Heart left ventricle (tissue), 13 donors: Measurements from ENCODE around the gene MICAL3.

Experiments used
- POLR2A ChIP-seq, 2 donors: fragments of 450-650 bp; IDR thresholded peaks; one replicate each; pipeline ENCODE4 v1.6.1; 2017; ENCODE audit warnings: antibody characterized with exemption in 2 of 2, mild to moderate bottlenecking in 2 of 2, moderate library complexity in 2 of 2
- TF ChIP-seq, protein P1 (sequence below), 12 donors: fragments of 200-600 bp; sonication (generic) in 4 of 12; IDR thresholded peaks; one replicate each; pipeline versions ENCODE4 v1.5.0 to v1.8.0; 2018 to 2022; ENCODE audit warnings: antibody characterized with exemption in 12 of 12, mild to moderate bottlenecking in 5 of 12
- donor health status: ischemic (EF 13 %, LVEDD 7.1; RV severe dilation, severe dysfunction).
- donor health status: DM: no; HTN: yes; CAD: no.
- donor health status: DM: no; HTN: no; CAD: no.
- donor health status: ischemic (EF 25% LVEDD 6.9; RV normal size, moderate dysfunction).
- donor health status: ischemic (EF 25% LVEDD 5.7; RV mildly dilated, moderate dysfunction).
- donor health status: ischemic (EF 35%, LVEDD 5.7; RV mildly dilated, moderate dysfunction).
- donor health status: nonischemic (EF 11% LVEDD 7.7; RV severe dilation, severe dysfunction).
- donor health status: DM: yes; HTN: yes; CAD: no.
- donor health status: PGD.
- donor health status: ischemic (EF 29% LVEDD 5.4; RV normal size, mild dysfunction).
- donor health status: nonischemic (EF 23%, LVEDD 6.1; RV moderate dilation, normal function).

DNA sequence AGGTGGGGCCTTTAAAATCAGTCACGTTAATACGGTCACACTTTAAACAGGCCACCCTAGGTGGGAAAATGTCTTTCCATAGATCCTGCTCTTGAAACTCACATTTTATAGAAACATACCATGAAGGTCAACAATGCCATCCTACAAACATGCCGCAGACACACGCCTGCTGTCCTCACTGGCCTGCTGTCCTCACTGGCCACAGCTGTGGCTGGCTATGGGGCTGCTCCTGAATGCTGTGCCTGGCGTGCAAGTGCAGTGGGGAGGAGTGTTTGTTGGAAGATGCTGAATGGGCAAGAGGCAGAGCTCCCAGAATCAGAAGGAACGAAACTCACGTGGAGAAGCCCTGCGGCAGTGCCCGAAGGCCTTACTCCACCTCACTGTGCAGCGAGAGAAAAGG lies 143.9 kb downstream of the MICAL3 start:
- TF ChIP-seq, protein P1, sequence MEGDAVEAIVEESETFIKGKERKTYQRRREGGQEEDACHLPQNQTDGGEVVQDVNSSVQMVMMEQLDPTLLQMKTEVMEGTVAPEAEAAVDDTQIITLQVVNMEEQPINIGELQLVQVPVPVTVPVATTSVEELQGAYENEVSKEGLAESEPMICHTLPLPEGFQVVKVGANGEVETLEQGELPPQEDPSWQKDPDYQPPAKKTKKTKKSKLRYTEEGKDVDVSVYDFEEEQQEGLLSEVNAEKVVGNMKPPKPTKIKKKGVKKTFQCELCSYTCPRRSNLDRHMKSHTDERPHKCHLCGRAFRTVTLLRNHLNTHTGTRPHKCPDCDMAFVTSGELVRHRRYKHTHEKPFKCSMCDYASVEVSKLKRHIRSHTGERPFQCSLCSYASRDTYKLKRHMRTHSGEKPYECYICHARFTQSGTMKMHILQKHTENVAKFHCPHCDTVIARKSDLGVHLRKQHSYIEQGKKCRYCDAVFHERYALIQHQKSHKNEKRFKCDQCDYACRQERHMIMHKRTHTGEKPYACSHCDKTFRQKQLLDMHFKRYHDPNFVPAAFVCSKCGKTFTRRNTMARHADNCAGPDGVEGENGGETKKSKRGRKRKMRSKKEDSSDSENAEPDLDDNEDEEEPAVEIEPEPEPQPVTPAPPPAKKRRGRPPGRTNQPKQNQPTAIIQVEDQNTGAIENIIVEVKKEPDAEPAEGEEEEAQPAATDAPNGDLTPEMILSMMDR (IDR thresholded peaks at IDR 0.05): no peak
- TF ChIP-seq POLR2A (IDR thresholded peaks at IDR 0.05): no peak
